G401 (cell line): ENCODE results near the gene NOL3. TPM values are rescaled to one million over a fixed set of nuclear protein-coding genes. Genes with fewer than 3 reads are reported as not detected.

Source experiments
- DNase-seq: peaks from one replicate; pipeline ENCODE4 v3.0.0-alpha.2; 2015; ENCODE audit warnings: low spot score
- in situ Hi-C: cut with HindIII; loops from 2 replicates; pipeline ENCODE4 v1.10.0; 2016; ENCODE audit warnings: low sequenced_read_pairs, mixed read lengths
- total RNA-seq: library from RNA; depleted of rRNA; stranded (reverse); fragments of >200 nt; shearing (Covaris generic); gene quantifications from 2 replicates; pipeline ENCODE4 v1.2.3, GENCODE V29; 2014

NOL3 gene
- total RNA-seq, 1 experiment from 2014 or later = 13.4 TPM

- in situ Hi-C loops = no loop called here
- DNase-seq = peak; percentile 82
Measured at GRCh38 chr16:67184995-67185650, 14.8 kb downstream of the NOL3 start.

GRCh38 chr16:67185651-67186134 lies 15.4 kb downstream of the NOL3 start:
- in situ Hi-C loops = no loop called here

GRCh38 chr16:67186550-67186950 lies 16.2 kb downstream of the NOL3 start:
- no peak for DNase-seq
- in situ Hi-C loops = no loop called here

More at GRCh38 chr16:67185651-67186134, 15.4 kb downstream of the NOL3 start:
- DNase-seq = no peak

- DNase-seq = no peak
- in situ Hi-C loops = no loop called here
Measured at GRCh38 chr16:67187175-67187890, 17.0 kb downstream of the NOL3 start.

GRCh38 chr16:67188323-67188722 lies 18.0 kb downstream of the NOL3 start:
- no peak for DNase-seq

GRCh38 chr16:67188798-67189197 lies 18.5 kb downstream of the NOL3 start:
- in situ Hi-C loops = no loop called here
- no peak for DNase-seq

More at GRCh38 chr16:67188323-67188722, 18.0 kb downstream of the NOL3 start:
- in situ Hi-C loops = no loop called here

- in situ Hi-C loops = no loop called here
Measured at GRCh38 chr16:67190041-67190440, 19.7 kb downstream of the NOL3 start, which contains the start of gene EXOC3L1. TSS of gene EXOC3L1 (minus strand) at chr16:67190136. CDS start at chr16:67189676, 460 bp downstream.

GRCh38 chr16:67190448-67191399 lies 20.4 kb downstream of the NOL3 start:
- no peak for DNase-seq
- in situ Hi-C loops = no loop called here

More at GRCh38 chr16:67190041-67190440, 19.7 kb downstream of the NOL3 start, which contains the start of gene EXOC3L1:
- no peak for DNase-seq

GRCh38 chr16:67191411-67191994 lies 21.2 kb downstream of the NOL3 start:
- in situ Hi-C loops = no loop called here
- no peak for DNase-seq

- peak; percentile 94 for DNase-seq
- in situ Hi-C loops = no loop called here
Measured at GRCh38 chr16:67191995-67192681, 21.8 kb downstream of the NOL3 start, which contains the start of gene E2F4. TSS of gene E2F4 (plus strand) at chr16:67192155. CDS start at chr16:67192228, 73 bp downstream.

GRCh38 chr16:67192781-67193361 lies 22.5 kb downstream of the NOL3 start:
- in situ Hi-C loops = no loop called here

GRCh38 chr16:67193536-67193935 lies 23.2 kb downstream of the NOL3 start:
- in situ Hi-C loops = no loop called here
- DNase-seq = no peak

More at GRCh38 chr16:67192781-67193361, 22.5 kb downstream of the NOL3 start:
- DNase-seq = no peak

- DNase-seq = no peak
- in situ Hi-C loops = no loop called here
Measured at GRCh38 chr16:67194260-67194659, 23.9 kb downstream of the NOL3 start.

GRCh38 chr16:67195676-67196075 lies 25.3 kb downstream of the NOL3 start:
- DNase-seq = no peak
- in situ Hi-C loops = no loop called here

- in situ Hi-C loops = no loop called here
Measured at GRCh38 chr16:67196881-67197280, 26.5 kb downstream of the NOL3 start.

GRCh38 chr16:67197704-67198103 lies 27.4 kb downstream of the NOL3 start:
- no peak for DNase-seq
- in situ Hi-C loops = no loop called here

More at GRCh38 chr16:67196881-67197280, 26.5 kb downstream of the NOL3 start:
- no peak for DNase-seq

GRCh38 chr16:67198238-67198734 lies 27.9 kb downstream of the NOL3 start:
- peak; percentile 64 for DNase-seq
- in situ Hi-C loops = no loop called here
